ENCODE measurements around the gene RLN1.

DNA sequence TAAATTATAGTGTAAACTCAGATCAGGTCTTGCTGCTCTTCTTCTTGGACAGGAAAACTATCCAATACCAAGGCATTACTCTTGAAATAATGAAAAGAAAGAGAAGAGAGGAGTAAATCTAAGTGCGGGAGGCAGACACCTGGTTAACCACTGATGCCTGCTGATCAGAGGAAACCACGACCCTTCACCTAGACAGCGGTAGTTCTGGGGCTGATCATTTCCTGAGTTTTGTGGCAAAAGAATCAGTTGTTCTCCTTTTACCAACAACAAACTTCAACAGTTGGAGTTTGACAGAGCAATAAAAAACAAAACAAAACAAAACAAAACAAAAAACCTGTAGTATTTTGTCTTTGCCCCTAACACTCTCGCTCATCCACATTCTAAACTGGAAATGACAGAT is 3.0 kb downstream of the RLN1 start:
- no peak for TF ChIP-seq EZH2phosphoT487 (IDR thresholded peaks at IDR 0.05; ENCODE audit: insufficient read depth, low read depth)
- TF ChIP-seq EZH2 (IDR thresholded peaks at IDR 0.05; ENCODE audit: insufficient read depth, poor library complexity, severe bottlenecking) = no peak

Data from GM23248 (cell line).